Stomach (tissue), 9 donors: Measurements from ENCODE around the gene TMEM121B. TPM values are rescaled to one million over a fixed set of nuclear protein-coding genes. Genes with fewer than 3 reads are reported as not detected.

ENCODE experiments used
- DNase-seq, 2 donors: peaks; one replicate each; pipeline versions ENCODE4 v3.0.0 to v3.0.0-alpha.2; 2013 to 2019
- H3K27ac ChIP-seq, 5 donors: fragments of 200-600 bp in 4 of 5; sonication (generic) in 4 of 5; one replicate each; pipeline ENCODE4 v1.5.1; 2013 to 2019; ENCODE audit warnings: mild to moderate bottlenecking in 1 of 5, moderate library complexity in 1 of 5
- H3K27me3 ChIP-seq, 3 donors: fragments of 200-600 bp; sonication (generic); one replicate each; pipeline ENCODE4 v1.5.1; 2017 to 2019; ENCODE audit warnings: mixed run types in 1 of 3
- H3K36me3 ChIP-seq, 4 donors: fragments of 200-600 bp; sonication (generic); 1 replicate in 3 of 4; 2 replicates in 1 of 4; pipeline ENCODE4 v1.5.1; 2016 to 2019
- H3K4me1 ChIP-seq, 4 donors: fragments of 200-600 bp; sonication (generic); one replicate each; pipeline ENCODE4 v1.5.1; 2016 to 2019
- H3K4me3 ChIP-seq, 4 donors: fragments of 200-600 bp; sonication (generic) in 3 of 4; one replicate each; pipeline ENCODE4 v1.5.1; 2016 to 2019; ENCODE audit warnings: mild to moderate bottlenecking in 1 of 4
- H3K9me3 ChIP-seq, 4 donors: fragments of 200-600 bp; sonication (generic); one replicate each; pipeline ENCODE4 v1.5.1; 2016 to 2019
- CTCF ChIP-seq, 7 experiments: fragments of 450-650 bp in 4 of 7; fragments of 200-600 bp in 3 of 7; sonication (generic) in 3 of 7; IDR thresholded peaks; one replicate each; pipeline ENCODE4 v1.5.1; 2016 to 2019; ENCODE audit warnings: antibody characterized with exemption in 7 of 7, control low read depth in 2 of 7, mild to moderate bottlenecking in 1 of 7
- EP300 ChIP-seq: sonication (generic); formaldehyde crosslinking; IDR thresholded peaks from one replicate; pipeline ENCODE4 v1.6.1; 2017; ENCODE audit warnings: antibody characterized with exemption
- POLR2A ChIP-seq, 4 donors: fragments of 450-650 bp; IDR thresholded peaks; one replicate each; pipeline ENCODE4 v1.6.1; 2016; ENCODE audit warnings: antibody characterized with exemption in 4 of 4, control low read depth in 2 of 4, mild to moderate bottlenecking in 1 of 4, moderate library complexity in 1 of 4
- POLR2AphosphoS5 ChIP-seq, 3 donors: sonication (generic); formaldehyde crosslinking; IDR thresholded peaks; one replicate each; pipeline ENCODE4 v1.6.1; 2016; ENCODE audit warnings: antibody characterized with exemption in 3 of 3
- WGBS, 5 donors: extraction: QIAGEN DNeasy Blood & Tissue Kit in 3 of 5; methylation state at CpG; one replicate each; pipeline versions ENCODE4 v1.1.5 to v1.1.7; 2013 to 2018; 5-methylcytosine and 5-hydroxymethylcytosine counted together
- intact Hi-C: fragments of 100-400 bp; cut with DNase I; formaldehyde crosslinking; loops from one replicate; pipeline ENCODE4 v1.15.1; 2023; ENCODE audit warnings: low total_unique reads
- polyA plus RNA-seq, 3 donors: library from polyadenylated mRNA; stranded (reverse); fragments of 200-250 nt; gene quantifications; one replicate each; pipeline ENCODE4 v1.2.3, GENCODE V29; 2013
- total RNA-seq, 5 donors: library from RNA; depleted of rRNA; stranded (reverse); fragments of >200 nt; gene quantifications; one replicate each; pipeline versions ENCODE4 v1.1.0 to v1.2.3, GENCODE V29; 2014 to 2016
- donor health status: healthy with polysubstance abuse.
- donor health status: Bipolar disorder and iron deficiency.
- donor health status: healthy.

The TMEM121B gene
- total and polyA plus RNA-seq, 8 donors: 0.08 to 0.45 (median 0.25) TPM; not detected in 4

- Histone ChIP-seq H3K9me3 (no peaks in the 10 kb centered on the region), H3K27me3 (no peaks in the 10 kb centered on the region), H3K4me1 (no peaks in the 10 kb centered on the region), H3K27ac (no peak overlapping the region), H3K36me3 (peaks cover 14 to 96% (median 92%) of the 10 kb centered on the region in 4 donors), H3K4me3 (no peak overlapping the region)
- WGBS, 5 donors: 91 to 99% (median 95%) methylated on average over 4 to 9 of the region's 9 CpGs
- intact Hi-C loops: no loop called here
- TF ChIP-seq POLR2AphosphoS5 (IDR thresholded peaks at IDR 0.05) (no peak), CTCF (IDR thresholded peaks at IDR 0.05) (no peak), EP300 (no peak), POLR2A (IDR thresholded peaks at IDR 0.05) (no peak)
- no peak for DNase-seq
Measured at GRCh38 chr22:17140826-17141766, 19.9 kb upstream of the TMEM121B start.

GRCh38 chr22:17140022-17140421, 18.9 kb upstream of the TMEM121B start:
- peaks cover 14 to 94% (median 90%) of the 10 kb centered on the region in 4 donors for H3K36me3 ChIP-seq
- H3K4me1 ChIP-seq: no peaks in the 10 kb centered on the region
- no peak overlapping the region for H3K4me3 ChIP-seq
- no peak for DNase-seq
- H3K9me3 ChIP-seq: no peaks in the 10 kb centered on the region
- no peaks in the 10 kb centered on the region for H3K27me3 ChIP-seq
- H3K27ac ChIP-seq: no peak overlapping the region
- WGBS, 5 donors: 83 to 97% (median 90%) methylated on average over 8 of the region's 8 CpGs
- no peak for TF ChIP-seq CTCF (IDR thresholded peaks at IDR 0.05)
- no peak for TF ChIP-seq EP300
- no peak for TF ChIP-seq POLR2A (IDR thresholded peaks at IDR 0.05)
- TF ChIP-seq POLR2AphosphoS5 (IDR thresholded peaks at IDR 0.05): no peak
- intact Hi-C loops: no loop called here

GRCh38 chr22:17138513-17138912, 17.4 kb upstream of the TMEM121B start:
- no peak overlapping the region for H3K27ac ChIP-seq
- no peak for DNase-seq
- TF ChIP-seq CTCF (IDR thresholded peaks at IDR 0.05): no peak
- TF ChIP-seq POLR2A (IDR thresholded peaks at IDR 0.05): no peak
- no peak for TF ChIP-seq EP300
- TF ChIP-seq POLR2AphosphoS5 (IDR thresholded peaks at IDR 0.05): no peak
- no peaks in the 10 kb centered on the region for H3K9me3 ChIP-seq
- intact Hi-C loops: no loop called here
- peaks cover 14 to 80% (median 75%) of the 10 kb centered on the region in 4 donors for H3K36me3 ChIP-seq
- WGBS, 5 donors: 90 to 96% (median 92%) methylated on average over 11 of the region's 11 CpGs
- H3K4me1 ChIP-seq: no peaks in the 10 kb centered on the region
- H3K4me3 ChIP-seq: no peak overlapping the region
- no peaks in the 10 kb centered on the region for H3K27me3 ChIP-seq

GRCh38 chr22:17137861-17138425, 16.8 kb upstream of the TMEM121B start:
- no peak overlapping the region for H3K4me3 ChIP-seq
- peaks cover 14 to 74% (median 69%) of the 10 kb centered on the region in 4 donors for H3K36me3 ChIP-seq
- no peak for TF ChIP-seq CTCF (IDR thresholded peaks at IDR 0.05)
- TF ChIP-seq POLR2A (IDR thresholded peaks at IDR 0.05): no peak
- TF ChIP-seq POLR2AphosphoS5 (IDR thresholded peaks at IDR 0.05): no peak
- no peak for TF ChIP-seq EP300
- 83 to 92% (median 90%) methylated on average over 17 of the region's 17 CpGs for whole genome bisulfite sequencing, 5 donors
- no peaks in the 10 kb centered on the region for H3K4me1 ChIP-seq
- H3K9me3 ChIP-seq: no peaks in the 10 kb centered on the region
- H3K27ac ChIP-seq: no peak overlapping the region
- intact Hi-C loops: no loop called here
- no peaks in the 10 kb centered on the region for H3K27me3 ChIP-seq
- DNase-seq: no peak
